Neural progenitor cell (in vitro differentiated cells): ENCODE data around the gene GBF1. TPM values are rescaled to one million over a fixed set of nuclear protein-coding genes. Genes with fewer than 3 reads are reported as not detected.

Experiments
- DNase-seq: peaks from one replicate; pipeline ENCODE4 v3.0.0-alpha.2; 2016; ENCODE audit warnings: low spot score
- H2AFZ ChIP-seq: fragments of 200-600 bp; sonication (generic); replicated peaks from 2 replicates; pipeline ENCODE4 v1.6.1; 2016; ENCODE audit warnings: antibody characterized with exemption
- H3F3A ChIP-seq: fragments of 200-600 bp; sonication (generic); 2 replicates; pipeline ENCODE4 v1.6.1; 2016; ENCODE audit warnings: antibody characterized with exemption, low read depth
- H3K27ac ChIP-seq: fragments of 200-600 bp; sonication (generic); 2 replicates; pipeline ENCODE4 v1.5.1; 2016; ENCODE audit warnings: mild to moderate bottlenecking
- H3K27me3 ChIP-seq: fragments of 200-600 bp; sonication (generic); 2 replicates; pipeline ENCODE4 v1.6.1; 2016; ENCODE audit warnings: mild to moderate bottlenecking, moderate library complexity
- H3K36me3 ChIP-seq: fragments of 200-600 bp; sonication (generic); 2 replicates; pipeline ENCODE4 v1.5.1; 2016
- H3K4me1 ChIP-seq: fragments of 200-600 bp; sonication (generic); 2 replicates; pipeline ENCODE4 v1.6.1; 2016; ENCODE audit warnings: mixed run types
- H3K4me2 ChIP-seq: fragments of 200-600 bp; sonication (generic); 2 replicates; pipeline ENCODE4 v1.6.1; 2016
- H3K4me3 ChIP-seq: fragments of 200-600 bp; sonication (generic); 2 replicates; pipeline ENCODE4 v1.5.1; 2016
- H3K79me2 ChIP-seq: fragments of 200-600 bp; sonication (generic); 2 replicates; pipeline ENCODE4 v1.6.1; 2016; ENCODE audit warnings: low read depth
- H3K9ac ChIP-seq: fragments of 200-600 bp; sonication (generic); 2 replicates; pipeline ENCODE4 v1.6.1; 2016
- H3K9me3 ChIP-seq: fragments of 200-600 bp; sonication (generic); 2 replicates; pipeline ENCODE4 v1.5.1; 2016; ENCODE audit warnings: low read depth
- H4K20me1 ChIP-seq: fragments of 200-600 bp; sonication (generic); 2 replicates; pipeline ENCODE4 v1.6.1; 2016; ENCODE audit warnings: low read depth
- H3K27ac Mint-ChIP-seq: 3 replicates; pipeline ENCODE4 v1.8.0; 2021; ENCODE audit warnings: mixed read lengths
- H3K27me3 Mint-ChIP-seq: 2 replicates; pipeline ENCODE4 v1.8.0; 2022; ENCODE audit warnings: low read depth, mild to moderate bottlenecking, inconsistent platforms, moderate library complexity, mixed read lengths; ENCODE audit not compliant: insufficient read depth
- H3K36me3 Mint-ChIP-seq: 3 replicates; pipeline ENCODE4 v1.8.0; 2021; ENCODE audit warnings: mixed read lengths
- H3K4me1 Mint-ChIP-seq: 3 replicates; pipeline ENCODE4 v1.8.0; 2021; ENCODE audit warnings: mixed read lengths
- H3K4me3 Mint-ChIP-seq: 3 replicates; pipeline ENCODE4 v1.8.0; 2021; ENCODE audit warnings: mild to moderate bottlenecking, moderate library complexity, mixed read lengths
- H3K9me3 Mint-ChIP-seq: 3 replicates; pipeline ENCODE4 v1.8.0; 2020; ENCODE audit warnings: mixed read lengths
- CTCF ChIP-seq: fragments of 200-600 bp; sonication (generic); IDR thresholded peaks from 2 replicates; pipeline ENCODE4 v1.5.1; 2017; ENCODE audit warnings: antibody characterized with exemption, mild to moderate bottlenecking
- EZH2 ChIP-seq: fragments of 200-600 bp; sonication (generic); IDR thresholded peaks from 2 replicates; pipeline ENCODE4 v1.6.1; 2017; ENCODE audit warnings: antibody characterized with exemption, mild to moderate bottlenecking, moderate library complexity
- EZH2phosphoT487 ChIP-seq: fragments of 200-600 bp; sonication (generic); IDR thresholded peaks from 2 replicates; pipeline ENCODE4 v1.6.1; 2017; ENCODE audit warnings: antibody characterized with exemption
- total RNA-seq: library from RNA; depleted of rRNA; stranded (reverse); fragments of >200 nt; gene quantifications from 2 replicates; pipeline ENCODE4 v1.2.3, GENCODE V29; 2015; ENCODE audit warnings: low replicate concordance

The GBF1 gene
- total RNA-seq, 1 donor from 2014 or later: 23.5 TPM

DNA sequence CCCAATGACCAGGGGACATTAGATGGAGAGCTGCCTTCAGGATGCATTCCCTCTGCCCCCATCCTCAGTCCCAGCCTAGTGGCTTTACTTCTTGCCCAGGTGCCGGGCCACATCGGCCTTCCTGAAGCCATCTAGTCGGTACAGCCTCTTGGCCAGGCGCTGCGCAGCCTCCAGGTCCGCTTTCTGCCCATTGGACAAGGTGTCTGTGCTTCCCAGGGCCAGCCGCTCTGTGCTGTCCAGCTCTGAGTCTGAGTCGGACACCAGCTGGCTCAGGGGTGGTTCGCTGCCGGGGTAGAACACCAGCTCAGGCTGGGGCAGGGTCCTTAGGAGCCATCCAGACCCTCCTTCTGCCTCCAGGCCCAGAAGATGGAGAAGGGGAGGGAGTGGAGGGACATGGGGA lies 167.0 kb downstream of the GBF1 start:
- Histone ChIP-seq H3K9me3 (no peaks in the 10 kb centered on the region), H3K79me2 (no peaks in the 10 kb centered on the region), H3K4me1 (peaks cover 38% of the 10 kb centered on the region), H4K20me1 (peaks cover 26% of the 10 kb centered on the region), H2AFZ (no peak overlapping the region), H3K4me3 (no peak overlapping the region), H3K36me3 (no peaks in the 10 kb centered on the region), H3K27ac (no peak overlapping the region), H3K9ac (no peak overlapping the region), H3K4me2 (peak overlapping the region; percentile 55), H3K27me3 (peaks cover 60% of the 10 kb centered on the region), H3F3A (peaks cover 35% of the 10 kb centered on the region)
- DNase-seq: no peak
- peaks cover 35% of the 10 kb centered on the region for H3K27me3 Mint-ChIP-seq
- H3K36me3 Mint-ChIP-seq: no peaks in the 10 kb centered on the region
- H3K4me3 Mint-ChIP-seq: peak overlapping the region; percentile 48
- TF ChIP-seq CTCF (no peak), EZH2 (no peak), EZH2phosphoT487 (no peak)
- H3K9me3 Mint-ChIP-seq: no peaks in the 10 kb centered on the region
- peaks cover 75% of the 10 kb centered on the region for H3K4me1 Mint-ChIP-seq
- peak overlapping the region; percentile 97 for H3K27ac Mint-ChIP-seq

DNA sequence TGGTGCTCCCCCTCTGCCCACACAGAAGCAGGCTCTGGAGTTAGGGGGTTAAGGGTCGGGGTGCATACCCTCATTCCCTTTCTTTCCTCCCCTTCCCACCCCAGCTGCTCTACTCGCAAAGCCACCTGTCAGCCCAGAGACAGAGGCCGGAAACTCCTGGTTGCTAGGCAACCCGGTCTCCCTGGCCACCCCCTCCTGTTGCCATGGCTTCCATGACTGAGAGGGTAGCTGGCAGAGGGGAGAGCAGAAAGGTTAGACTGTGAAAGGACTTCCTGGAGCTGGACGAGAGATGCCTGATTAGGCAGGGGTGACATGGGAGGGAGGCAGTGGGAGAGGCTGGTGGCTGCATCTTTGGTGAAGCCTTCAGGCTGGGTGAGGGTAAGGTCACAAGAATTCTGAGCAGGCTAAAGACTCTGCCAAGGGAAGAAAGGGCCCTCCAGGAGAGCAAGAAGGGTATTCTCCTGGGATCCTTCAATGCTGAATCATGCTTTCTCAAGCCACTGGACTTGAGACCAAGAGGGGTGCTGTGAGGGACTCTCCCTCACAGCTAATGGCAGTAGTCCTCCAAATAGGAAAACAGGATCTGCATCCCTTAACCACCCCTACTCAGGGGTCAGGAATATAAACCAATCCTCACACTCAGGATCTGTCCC lies 167.8 kb downstream of the GBF1 start:
- peak overlapping the region; percentile 55 for H3K4me2 ChIP-seq
- H2AFZ ChIP-seq: no peak overlapping the region
- peak; percentile 88 for DNase-seq
- Mint-ChIP-seq H3K9me3 (no peaks in the 10 kb centered on the region), H3K27me3 (peaks cover 36% of the 10 kb centered on the region), H3K27ac (peak overlapping the region; percentile 90), H3K36me3 (no peaks in the 10 kb centered on the region), H3K4me1 (peaks cover 80% of the 10 kb centered on the region), H3K4me3 (peak overlapping the region; percentile 78)
- peaks cover 39% of the 10 kb centered on the region for H3K4me1 ChIP-seq
- TF ChIP-seq EZH2 (no peak), EZH2phosphoT487 (no peak), CTCF (no peak)
- no peaks in the 10 kb centered on the region for H3K9me3 ChIP-seq
- H3K4me3 ChIP-seq: no peak overlapping the region
- H3K27me3 ChIP-seq: peaks cover 60% of the 10 kb centered on the region
- peaks cover 36% of the 10 kb centered on the region for H3F3A ChIP-seq
- no peaks in the 10 kb centered on the region for H3K79me2 ChIP-seq
- H3K27ac ChIP-seq: no peak overlapping the region
- peaks cover 18% of the 10 kb centered on the region for H4K20me1 ChIP-seq
- no peaks in the 10 kb centered on the region for H3K36me3 ChIP-seq
- H3K9ac ChIP-seq: no peak overlapping the region

DNA sequence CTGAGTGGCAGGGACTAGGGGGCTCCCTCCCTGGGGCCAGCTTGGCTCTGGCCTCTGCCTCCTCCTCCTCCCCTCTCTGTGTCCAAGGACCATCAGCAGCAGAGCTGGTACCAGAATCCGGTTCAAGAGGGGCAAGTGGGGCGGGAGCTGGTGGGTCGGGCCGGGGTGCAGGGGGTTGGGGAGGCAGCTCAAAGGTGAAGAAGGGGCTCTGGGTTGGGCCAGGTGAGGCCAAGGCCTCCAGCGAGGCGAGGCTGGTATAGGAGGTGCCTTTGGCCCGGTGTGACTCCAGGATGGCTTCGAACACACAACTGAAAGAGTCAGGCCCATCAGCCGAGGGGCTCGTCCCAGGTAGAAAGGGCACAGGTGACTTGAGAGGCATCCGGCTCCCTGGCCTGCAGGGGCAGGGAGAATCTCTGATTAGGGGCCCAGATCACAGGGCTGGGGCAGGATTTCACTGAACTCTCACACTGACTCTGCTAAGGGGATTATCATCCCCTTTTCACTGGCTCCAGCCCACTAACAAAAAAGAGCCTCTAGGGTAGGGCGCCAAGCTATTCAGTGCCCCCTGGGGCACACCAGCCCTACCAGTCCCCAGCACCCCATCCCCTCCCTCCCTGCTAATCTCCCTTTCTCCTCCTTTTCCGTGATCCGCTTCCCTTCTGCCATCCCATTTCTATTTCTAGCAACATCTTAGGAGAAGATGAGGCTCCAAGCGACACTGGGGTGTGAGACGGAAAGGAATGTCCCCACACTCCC lies 168.7 kb downstream of the GBF1 start:
- Histone ChIP-seq H3K27ac (no peak overlapping the region), H3K79me2 (no peaks in the 10 kb centered on the region), H3K27me3 (peaks cover 52% of the 10 kb centered on the region), H3K4me2 (peak overlapping the region; percentile 55), H2AFZ (no peak overlapping the region), H3K4me3 (no peak overlapping the region), H3K9ac (no peak overlapping the region), H3K9me3 (no peaks in the 10 kb centered on the region), H3K36me3 (no peaks in the 10 kb centered on the region), H3F3A (peaks cover 43% of the 10 kb centered on the region), H4K20me1 (peaks cover 18% of the 10 kb centered on the region), H3K4me1 (peaks cover 45% of the 10 kb centered on the region)
- peaks cover 82% of the 10 kb centered on the region for H3K4me1 Mint-ChIP-seq
- TF ChIP-seq EZH2 (no peak), CTCF (no peak), EZH2phosphoT487 (no peak)
- H3K36me3 Mint-ChIP-seq: no peaks in the 10 kb centered on the region
- DNase-seq: peak; percentile 70
- peak overlapping the region; percentile 92 for H3K27ac Mint-ChIP-seq
- H3K27me3 Mint-ChIP-seq: peaks cover 34% of the 10 kb centered on the region
- H3K4me3 Mint-ChIP-seq: peak overlapping the region; percentile 41
- H3K9me3 Mint-ChIP-seq: no peaks in the 10 kb centered on the region
